Gastrocnemius medialis (tissue), 4 donors: ENCODE results near the gene ITFG1. TPM values are rescaled to one million over a fixed set of nuclear protein-coding genes. Genes with fewer than 3 reads are reported as not detected.
"Not testable (repeated sequence)": the region's sequence is repeated elsewhere in the genome, so short reads cannot be mapped to it uniquely, and the experiment has no call there.

Experiments
- ATAC-seq, 2 donors: fragments of 150-250 bp; one replicate each; pipeline ENCODE4 v1.9.1; 2016
- DNase-seq, 2 donors: peaks; one replicate each; pipeline ENCODE4 v3.0.0-alpha.2; 2019
- H3K27ac ChIP-seq, 4 donors: fragments of 200-600 bp; sonication (generic); 1 replicate in 1 of 4; 2 replicates in 3 of 4; pipeline ENCODE4 v1.5.1; 2016 to 2018; ENCODE audit warnings: mild to moderate bottlenecking in 2 of 4, moderate library complexity in 1 of 4
- H3K27me3 ChIP-seq, 3 donors: fragments of 200-600 bp; sonication (generic) in 2 of 3; 1 replicate in 1 of 3; 2 replicates in 2 of 3; pipeline versions ENCODE4 v1.5.1 to v1.6.0; 2016 to 2019; ENCODE audit warnings: mild to moderate bottlenecking in 1 of 3, moderate library complexity in 1 of 3
- H3K36me3 ChIP-seq, 2 donors: fragments of 200-600 bp; sonication (generic) in 1 of 2; one replicate each; pipeline ENCODE4 v1.5.1; 2017 to 2018
- H3K4me1 ChIP-seq, 2 donors: fragments of 200-600 bp; sonication (generic) in 1 of 2; one replicate each; pipeline ENCODE4 v1.5.1; 2016 to 2017; ENCODE audit warnings: mild to moderate bottlenecking in 2 of 2
- H3K4me3 ChIP-seq, 4 donors: fragments of 200-600 bp; sonication (generic) in 3 of 4; 1 replicate in 1 of 4; 2 replicates in 3 of 4; pipeline ENCODE4 v1.5.1; 2016 to 2019; ENCODE audit warnings: mild to moderate bottlenecking in 2 of 4
- H3K9me3 ChIP-seq, 3 donors: fragments of 200-600 bp; sonication (generic) in 2 of 3; 1 replicate in 1 of 3; 2 replicates in 2 of 3; pipeline ENCODE4 v1.5.1; 2016 to 2019
- CTCF ChIP-seq, 5 experiments: fragments of 450-650 bp in 3 of 5; fragments of 200-600 bp in 2 of 5; sonication (generic) in 2 of 5; IDR thresholded peaks in 4 of 5; conservative IDR thresholded peaks in 1 of 5; 1 replicate in 4 of 5; 2 replicates in 1 of 5; pipeline ENCODE4 v1.5.1; 2016 to 2019; ENCODE audit warnings: antibody characterized with exemption in 5 of 5, mild to moderate bottlenecking in 3 of 5, moderate library complexity in 3 of 5
- POLR2A ChIP-seq, 2 donors: fragments of 450-650 bp; IDR thresholded peaks; one replicate each; pipeline ENCODE4 v1.6.1; 2017; ENCODE audit warnings: antibody characterized with exemption in 2 of 2, mild to moderate bottlenecking in 2 of 2, moderate library complexity in 2 of 2
- in situ Hi-C, 4 donors: fragments of 200-750 bp; cut with MboI; loops; one replicate each; pipeline versions ENCODE4 v1.15.0 to v1.8.0; 2017; ENCODE audit warnings: low sequenced_read_pairs in 4 of 4
- intact Hi-C: fragments of 100-400 bp; cut with DNase I; formaldehyde crosslinking; loops from one replicate; pipeline ENCODE4 v1.15.1; 2023; ENCODE audit warnings: low total_unique reads
- total RNA-seq, 4 donors: library from RNA; depleted of rRNA; stranded (reverse); fragments of >200 nt; gene quantifications; one replicate each; pipeline versions ENCODE4 v1.1.0 to v1.2.3, GENCODE V29; 2016

Gene ITFG1
- total RNA-seq, 4 donors from 2014 or later, result 20.9 to 37.3 (median 28.6) TPM

GRCh38 chr16:47477679-47478078 lies 16.8 kb upstream of the ITFG1 start:
- Histone ChIP-seq H3K4me3 (no peak overlapping the region), H3K27ac (peak overlapping the region; percentile 58 to 72 (median 65)), H3K27me3 (no peaks in the 10 kb centered on the region), H3K36me3 (no peaks in the 10 kb centered on the region), H3K4me1 (peaks cover 54 to 66% of the 10 kb centered on the region in 2 donors), H3K9me3 (no peaks in the 10 kb centered on the region)
- TF ChIP-seq CTCF (IDR thresholded peaks at IDR 0.05 in 4 of 5, conservative IDR thresholded peaks at IDR 0.05 in 1 of 5) (no peak), POLR2A (IDR thresholded peaks at IDR 0.05) (no peak)
- ATAC-seq (no peak), DNase-seq (no peak)
- intact Hi-C loops, result no loop called here
- in situ Hi-C loops, result no loop called here

GRCh38 chr16:47476654-47477345 lies 15.9 kb upstream of the ITFG1 start:
- DNase-seq (no peak), ATAC-seq (no peak)
- intact Hi-C loops (no loop called here), in situ Hi-C loops (no loop called here)
- peak overlapping the region; percentile 58 to 72 (median 65) for H3K27ac ChIP-seq
- H3K27me3 ChIP-seq, result no peaks in the 10 kb centered on the region
- H3K9me3 ChIP-seq, result no peaks in the 10 kb centered on the region
- no peaks in the 10 kb centered on the region for H3K36me3 ChIP-seq
- no peak overlapping the region for H3K4me3 ChIP-seq
- no peak for TF ChIP-seq CTCF (IDR thresholded peaks at IDR 0.05 in 4 of 5, conservative IDR thresholded peaks at IDR 0.05 in 1 of 5)
- TF ChIP-seq POLR2A (IDR thresholded peaks at IDR 0.05), result no peak
- H3K4me1 ChIP-seq, result peaks cover 52 to 63% of the 10 kb centered on the region in 2 donors

GRCh38 chr16:47475786-47476185 lies 14.9 kb upstream of the ITFG1 start:
- no peaks in the 10 kb centered on the region for H3K36me3 ChIP-seq
- peaks cover 47 to 56% of the 10 kb centered on the region in 2 donors for H3K4me1 ChIP-seq
- intact Hi-C loops (no loop called here), in situ Hi-C loops (no loop called here)
- ATAC-seq (peak; percentile 75), DNase-seq (peak in 1 of 2 donors; percentile 47)
- no peaks in the 10 kb centered on the region for H3K9me3 ChIP-seq
- TF ChIP-seq POLR2A (IDR thresholded peaks at IDR 0.05) (no peak), CTCF (IDR thresholded peaks at IDR 0.05 in 4 of 5, conservative IDR thresholded peaks at IDR 0.05 in 1 of 5) (no peak)
- no peaks in the 10 kb centered on the region for H3K27me3 ChIP-seq
- peak overlapping the region; percentile 58 to 72 (median 65) for H3K27ac ChIP-seq
- no peak overlapping the region for H3K4me3 ChIP-seq

GRCh38 chr16:47473792-47474191 lies 12.9 kb upstream of the ITFG1 start:
- no peak overlapping the region for H3K4me3 ChIP-seq
- in situ Hi-C loops (loop anchor here in 1 of 4 donors (25.0 kb wide), 1 partner anchor 689 kb away; the partner anchor contains the start of gene ABCC12), intact Hi-C loops (no loop called here)
- TF ChIP-seq CTCF (IDR thresholded peaks at IDR 0.05 in 4 of 5, conservative IDR thresholded peaks at IDR 0.05 in 1 of 5) (no peak), POLR2A (IDR thresholded peaks at IDR 0.05) (no peak)
- no peak for ATAC-seq
- no peaks in the 10 kb centered on the region for H3K9me3 ChIP-seq
- H3K4me1 ChIP-seq, result peaks cover 34 to 55% of the 10 kb centered on the region in 2 donors
- peak overlapping the region; percentile 16 to 33 (median 19) for H3K27ac ChIP-seq
- H3K36me3 ChIP-seq, result no peaks in the 10 kb centered on the region
- DNase-seq, result no peak
- no peaks in the 10 kb centered on the region for H3K27me3 ChIP-seq

- intact Hi-C loops, result not testable (repeated sequence)
- in situ Hi-C loops, result loop anchor here in 1 of 4 donors (25.0 kb wide), 1 partner anchor 689 kb away; the partner anchor contains the start of gene ABCC12
Observed at GRCh38 chr16:47473004-47473403, 12.1 kb upstream of the ITFG1 start.

More at GRCh38 chr16:47473004-47473403, 12.1 kb upstream of the ITFG1 start:
- H3K36me3 ChIP-seq, DNase-seq, H3K9me3 ChIP-seq, H3K27me3 ChIP-seq, H3K4me3 ChIP-seq, ATAC-seq: not testable (repeated sequence)
- Histone ChIP-seq H3K27ac (peak overlapping the region in 1 of 4 donors; percentile 16), H3K4me1 (peaks cover 35 to 57% of the 10 kb centered on the region in 2 donors)
